Measurements from ENCODE around the gene FGF14.

GRCh38 chr13:102374726-102375125 is 27.1 kb downstream of the FGF14 start:
- TF ChIP-seq POLR2AphosphoS5 (IDR thresholded peaks at IDR 0.05; ENCODE audit: low read depth, low read length) (no peak), POLR2A (IDR thresholded peaks at IDR 0.05; ENCODE audit: low read depth, low read length) (no peak)
